ENCODE data around the gene CLEC2D.
"Not testable (repeated sequence)": the region's sequence is repeated elsewhere in the genome, so short reads cannot be mapped to it uniquely, and the experiment has no call there.

The CLEC2D gene

DNA sequence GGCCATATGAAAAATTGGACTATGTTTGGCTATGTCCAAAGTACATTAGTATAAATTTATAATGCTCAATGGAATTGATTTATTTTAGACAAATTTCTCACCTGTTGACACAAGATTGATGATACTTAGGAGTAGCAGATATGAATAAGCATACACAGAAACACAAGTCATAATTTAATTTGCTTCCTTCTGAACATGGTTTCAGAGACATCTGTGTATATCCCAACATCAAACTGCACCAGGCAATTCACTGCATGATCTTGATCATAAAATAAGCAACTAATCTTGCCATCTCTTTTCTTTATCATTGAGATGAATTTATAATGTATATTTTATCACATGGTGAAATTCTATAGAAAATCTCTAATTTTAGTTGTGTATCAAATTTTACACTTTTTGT lies 59.6 kb downstream of the CLEC2D start:
- DNase-seq (ENCODE audit: low read depth): no peak

DNA sequence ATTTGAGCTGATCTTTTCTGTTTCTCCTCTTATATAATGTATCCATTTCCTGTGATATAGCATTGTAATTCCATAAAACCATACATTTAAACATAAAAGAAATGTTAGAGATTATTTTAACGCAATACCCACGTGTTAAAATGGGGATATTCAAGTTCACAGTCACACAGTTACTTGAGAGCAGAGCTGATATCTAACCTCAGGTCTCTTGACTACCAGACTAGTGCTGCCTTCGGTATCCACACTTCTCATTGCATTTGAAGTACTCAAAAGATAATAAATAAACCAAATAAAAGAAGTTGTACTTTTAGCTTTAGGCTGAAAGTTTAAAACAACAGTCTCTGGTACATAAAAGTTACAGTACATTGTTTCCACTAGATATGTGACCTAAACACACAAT lies 60.5 kb downstream of the CLEC2D start:
- DNase-seq (ENCODE audit: low read depth): no peak

DNA sequence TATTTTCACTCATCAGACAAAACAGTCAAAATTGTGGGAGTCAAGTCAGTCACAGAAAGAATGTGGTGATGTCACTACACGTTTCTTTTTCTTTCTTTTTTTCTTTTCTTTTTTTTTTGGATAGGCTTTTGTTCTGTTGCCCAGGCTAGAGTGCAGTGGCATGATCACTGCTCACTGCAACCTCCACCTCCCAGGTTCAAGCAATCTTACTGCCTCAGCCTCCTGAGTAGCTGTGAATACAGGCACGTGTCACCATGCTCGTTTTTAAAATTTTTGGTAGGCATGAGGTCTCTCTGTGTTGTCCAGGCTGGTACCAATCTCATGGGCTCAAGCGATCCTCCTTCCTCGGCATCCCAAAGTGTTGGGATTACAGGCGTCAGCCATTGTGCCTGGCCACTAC lies 61.1 kb downstream of the CLEC2D start:
- DNase-seq (ENCODE audit: low read depth): no peak

DNA sequence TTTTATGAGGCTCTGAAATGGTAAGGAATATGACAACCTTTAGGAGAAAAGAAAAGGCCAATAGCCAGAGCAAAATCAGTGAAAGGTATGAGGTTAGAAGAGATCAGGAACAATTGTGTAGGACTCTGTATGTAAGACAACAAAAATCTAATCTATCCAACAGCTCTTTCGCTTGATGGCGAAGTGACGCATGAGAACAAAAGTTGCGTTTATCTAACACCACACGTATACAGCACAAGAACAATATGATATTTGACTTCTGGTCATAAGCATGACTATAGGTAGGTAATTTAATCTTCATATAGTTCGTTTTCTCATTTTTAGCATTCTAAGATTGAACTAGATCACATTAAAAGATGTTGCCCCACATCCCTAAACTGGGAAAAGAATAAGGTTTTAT lies 61.9 kb downstream of the CLEC2D start:
- no peak for DNase-seq (ENCODE audit: low read depth)

GRCh38 chr12:9731797-9732196 lies 62.3 kb downstream of the CLEC2D start:
- DNase-seq (ENCODE audit: low read depth): no peak

DNA sequence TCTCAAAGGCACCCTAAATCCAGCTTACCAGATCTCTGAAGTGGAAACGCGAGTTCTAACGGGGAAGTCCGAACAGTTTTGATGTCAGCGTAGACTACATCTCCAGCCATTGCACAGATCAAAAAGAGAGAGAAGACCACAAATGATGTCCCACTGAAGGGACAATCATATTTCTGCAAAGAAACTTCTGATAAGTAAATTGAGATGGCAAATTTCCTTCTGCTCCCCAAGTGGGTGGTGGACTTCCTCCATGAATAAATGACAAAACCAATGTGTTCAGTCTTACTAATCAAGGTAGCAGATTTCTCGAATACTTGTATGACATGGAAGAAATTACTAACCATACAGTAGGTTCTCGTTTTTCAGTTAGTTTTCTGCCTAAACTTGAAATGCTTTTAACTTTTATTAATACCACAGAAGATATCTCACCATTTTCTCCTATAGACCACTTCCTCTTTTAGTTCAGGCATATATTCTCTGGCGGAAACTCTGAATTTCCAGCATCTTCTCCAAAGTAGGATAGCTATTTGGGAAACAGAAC lies 63.5 kb downstream of the CLEC2D start, which contains the start of gene CLECL1:
TSS of gene CLECL1 (minus strand) at position 177 of the 541 bp plus-strand sequence.
- no peak for DNase-seq (ENCODE audit: low read depth)

GRCh38 chr12:9735601-9736000 lies 66.1 kb downstream of the CLEC2D start:
- no peak for DNase-seq (ENCODE audit: low read depth)

DNA sequence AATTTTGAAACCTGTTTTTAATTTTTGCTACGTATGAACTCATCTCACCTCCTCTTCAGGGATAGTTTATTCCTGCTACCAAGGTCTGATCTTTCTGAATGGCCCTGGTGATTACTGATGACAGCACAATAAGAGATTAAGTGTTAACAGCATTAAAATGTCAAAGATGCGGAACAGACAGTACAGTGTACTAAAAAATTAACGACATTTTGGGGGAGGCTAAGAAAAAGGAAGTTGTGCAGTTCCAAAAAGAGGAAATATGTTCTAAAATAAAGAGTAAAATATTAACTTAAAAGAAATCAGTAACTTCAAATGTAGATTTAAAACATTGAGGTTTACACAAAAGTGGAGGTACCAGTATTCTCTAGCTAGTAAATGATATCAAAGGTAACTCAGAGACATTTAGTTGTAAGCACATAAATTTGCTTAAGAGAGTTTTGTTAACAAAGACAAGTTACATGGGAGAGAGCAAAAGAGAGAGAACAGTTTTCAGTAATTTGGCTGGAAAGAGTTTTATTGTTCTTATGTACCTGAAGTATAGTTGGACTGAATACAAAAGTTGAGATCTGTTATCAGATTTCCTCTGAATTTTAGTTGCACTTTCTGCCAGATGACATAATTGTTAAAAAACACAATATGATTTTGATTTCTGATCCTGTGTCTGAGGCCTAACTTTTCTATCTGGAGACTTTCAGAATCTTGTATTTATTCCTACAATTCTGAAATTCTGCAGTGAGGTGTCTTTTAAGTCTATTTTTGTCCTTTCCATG lies 67.6 kb downstream of the CLEC2D start:
- no peak for DNase-seq (ENCODE audit: low read depth)

DNA sequence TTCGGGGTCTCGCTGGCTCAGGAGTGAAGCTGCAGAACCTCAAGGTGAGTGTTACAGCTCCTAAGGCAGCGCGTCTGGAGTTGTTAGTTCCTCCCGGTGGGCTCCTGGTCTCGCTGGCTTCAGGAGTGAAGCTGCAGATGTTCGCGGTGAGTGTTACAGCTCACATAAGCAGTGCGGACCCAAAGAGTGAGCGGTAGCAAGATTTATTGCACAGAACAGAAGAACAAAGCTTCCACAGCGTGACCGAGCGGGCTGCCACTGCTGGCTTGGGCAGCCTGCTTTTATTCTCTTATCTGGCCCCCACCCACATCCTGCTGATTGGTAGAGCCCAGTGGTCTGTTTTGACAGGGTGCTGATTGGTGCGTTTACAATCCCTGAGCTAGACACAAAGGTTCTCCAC lies 69.4 kb downstream of the CLEC2D start:
- DNase-seq (ENCODE audit: low read depth): not testable (repeated sequence)

- not testable (repeated sequence) for DNase-seq (ENCODE audit: low read depth)
These were observed 70.0 kb downstream of the CLEC2D start for GRCh38 chr12:9739404-9740105.

- no peak for DNase-seq (ENCODE audit: low read depth)
These were observed 70.7 kb downstream of the CLEC2D start for GRCh38 chr12:9740106-9740750.

- no peak for DNase-seq (ENCODE audit: low read depth)
These were observed 72.2 kb downstream of the CLEC2D start for GRCh38 chr12:9741726-9742125.

GRCh38 chr12:9742661-9743060 lies 73.1 kb downstream of the CLEC2D start:
- no peak for DNase-seq (ENCODE audit: low read depth)

DNA sequence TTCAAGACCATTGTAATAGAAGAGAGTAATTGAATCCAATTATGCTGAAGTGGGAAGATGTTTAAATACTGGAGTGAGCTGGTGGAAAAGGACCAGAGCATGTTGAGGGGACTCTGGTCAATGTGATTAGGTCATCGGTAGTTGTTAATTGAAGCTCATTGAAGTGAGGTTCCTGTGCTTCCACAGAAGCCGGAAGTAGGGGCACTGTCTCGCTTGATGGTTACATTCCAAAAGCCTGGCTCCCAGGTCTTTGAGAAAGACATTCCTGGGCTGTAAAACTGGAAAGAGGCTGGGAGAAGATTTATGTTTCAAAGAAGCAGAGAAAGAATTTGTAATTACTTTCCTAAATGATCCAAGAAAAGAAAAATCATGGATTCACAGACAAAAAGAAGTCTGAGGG lies 75.7 kb downstream of the CLEC2D start:
- no peak for DNase-seq (ENCODE audit: low read depth)
